Measurements from ENCODE around the gene LIMK1.

The LIMK1 gene

DNA sequence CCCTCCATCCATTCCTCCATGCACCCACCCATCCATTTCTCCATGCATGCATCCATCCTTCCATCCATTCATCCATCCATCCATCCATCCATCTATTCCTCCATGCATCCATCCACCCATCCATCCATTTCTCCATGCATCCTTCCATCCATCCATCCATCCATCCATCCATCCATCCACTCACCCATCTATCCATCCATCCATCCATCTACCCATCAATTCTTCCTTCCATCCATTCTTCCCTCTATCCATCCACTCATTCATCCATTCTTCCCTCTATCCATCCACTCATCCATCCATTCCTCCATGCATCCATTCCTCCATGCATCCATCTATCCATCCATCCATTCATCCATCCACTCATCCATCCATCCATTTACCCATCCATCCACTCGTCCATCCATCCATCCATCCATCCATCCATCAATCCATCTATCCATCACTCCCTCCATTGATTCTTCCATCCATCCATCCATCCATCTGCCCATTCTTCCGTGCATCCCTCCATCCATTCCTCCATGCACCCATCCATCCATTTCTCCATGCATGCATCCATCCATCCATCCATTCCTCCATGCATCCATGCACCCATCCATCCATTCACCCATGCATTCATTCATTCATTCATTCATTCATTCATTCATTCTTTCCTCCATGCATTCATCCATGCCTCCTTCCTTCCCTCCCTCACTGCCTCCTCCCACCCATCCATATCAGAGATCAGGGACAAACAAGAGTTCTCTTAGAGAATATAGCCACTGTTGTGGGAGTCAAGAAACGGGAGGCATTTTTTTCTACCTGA is 33.4 kb upstream of the LIMK1 start:
- Mint-ChIP-seq H3K27ac (no peak overlapping the region), H3K4me3 (no peak overlapping the region), H3K27me3 (peaks cover 3% of the 10 kb centered on the region), H3K9me3 (no peaks in the 10 kb centered on the region), H3K4me1 (ENCODE audit: low read depth) (no peaks in the 10 kb centered on the region), H3K36me3 (ENCODE audit: low read depth) (no peaks in the 10 kb centered on the region)
- intact Hi-C loops (cut with micrococcal nuclease) = no loop called here

DNA sequence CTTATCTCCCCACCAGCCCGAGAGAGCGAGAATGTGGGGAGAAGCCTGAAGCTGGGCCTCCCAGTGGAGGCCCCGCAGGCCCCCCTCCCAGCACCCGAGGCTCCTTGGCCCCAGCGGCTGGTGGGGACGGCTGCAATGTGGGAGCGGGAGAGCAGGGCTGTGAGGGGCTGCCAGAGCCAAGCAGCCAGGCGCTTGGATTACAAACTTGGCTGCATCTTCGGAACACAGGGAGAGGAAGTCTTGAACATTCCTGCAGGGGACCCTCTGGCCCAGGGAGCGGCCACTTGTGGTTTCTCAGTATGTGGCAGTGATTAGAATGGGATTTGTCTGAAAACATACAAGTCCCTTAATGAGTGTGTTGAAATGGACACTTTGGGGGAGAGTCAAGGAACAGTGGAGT is 32.4 kb upstream of the LIMK1 start:
- intact Hi-C loops (cut with micrococcal nuclease) = no loop called here
- peaks cover 3% of the 10 kb centered on the region for H3K27me3 Mint-ChIP-seq
- H3K9me3 Mint-ChIP-seq = no peaks in the 10 kb centered on the region
- no peak overlapping the region for H3K27ac Mint-ChIP-seq
- H3K4me3 Mint-ChIP-seq = no peak overlapping the region
- H3K4me1 Mint-ChIP-seq (ENCODE audit: low read depth) = no peaks in the 10 kb centered on the region
- H3K36me3 Mint-ChIP-seq (ENCODE audit: low read depth) = no peaks in the 10 kb centered on the region

DNA sequence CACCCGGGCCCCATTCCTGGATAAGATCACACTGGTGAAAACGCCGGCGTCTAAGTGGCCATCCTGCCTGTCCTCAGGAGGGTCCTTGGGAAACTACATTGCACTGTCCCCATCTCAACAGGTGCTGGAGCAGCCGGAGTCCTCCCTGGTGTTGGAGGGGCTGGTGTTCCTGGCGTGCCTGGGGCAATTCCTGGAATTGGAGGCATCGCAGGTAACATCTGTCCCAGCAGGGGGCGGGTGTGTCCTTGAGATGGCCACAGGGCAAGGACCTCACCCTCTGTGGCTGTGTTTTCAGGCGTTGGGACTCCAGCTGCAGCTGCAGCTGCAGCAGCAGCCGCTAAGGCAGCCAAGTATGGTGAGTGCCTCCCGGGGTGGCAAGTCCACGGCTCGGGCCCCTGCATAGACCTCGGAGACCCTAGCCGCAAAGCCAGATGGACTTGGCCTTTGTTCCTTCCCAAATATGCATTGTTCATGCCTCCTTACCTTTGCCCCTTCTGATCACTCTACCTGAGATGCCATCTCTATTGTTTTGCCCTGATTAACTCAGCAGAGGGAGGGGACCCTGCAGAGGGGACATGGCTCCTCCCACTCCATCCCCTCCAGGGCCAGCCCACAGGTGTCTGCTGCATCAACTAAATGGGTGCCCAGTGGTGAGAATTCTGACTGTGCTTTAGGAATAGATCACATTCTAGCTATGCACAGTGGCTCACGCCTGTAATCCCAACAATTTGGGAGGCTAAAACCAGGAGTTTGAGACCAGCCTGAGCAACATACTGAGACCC is 31.8 kb upstream of the LIMK1 start:
- peaks cover 3% of the 10 kb centered on the region for H3K27me3 Mint-ChIP-seq
- intact Hi-C loops (cut with micrococcal nuclease) = no loop called here
- no peak overlapping the region for H3K4me3 Mint-ChIP-seq
- H3K27ac Mint-ChIP-seq = no peak overlapping the region
- H3K9me3 Mint-ChIP-seq = no peaks in the 10 kb centered on the region
- H3K36me3 Mint-ChIP-seq (ENCODE audit: low read depth) = no peaks in the 10 kb centered on the region
- no peaks in the 10 kb centered on the region for H3K4me1 Mint-ChIP-seq (ENCODE audit: low read depth)

DNA sequence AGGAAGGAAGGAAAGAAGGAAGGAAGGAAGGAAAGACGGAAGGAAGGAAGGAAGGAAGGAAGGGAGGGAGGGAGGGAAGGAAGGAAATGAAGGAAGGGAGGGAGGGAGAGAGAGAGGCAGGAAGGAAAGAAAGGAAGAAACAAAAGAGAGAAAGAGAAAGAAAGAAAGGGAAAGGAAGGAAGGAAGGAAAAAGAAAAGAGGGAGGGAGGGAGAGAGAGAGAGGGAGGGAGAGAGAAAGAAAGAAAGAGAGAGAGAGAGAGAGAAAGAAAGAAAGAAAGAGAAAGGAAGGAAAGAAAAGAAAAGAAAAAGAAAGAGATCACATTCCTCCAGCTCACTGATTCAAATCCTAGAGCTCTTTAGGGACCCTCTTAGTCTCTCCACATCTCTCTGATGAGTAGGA is 31.0 kb upstream of the LIMK1 start:
- peaks cover 3% of the 10 kb centered on the region for H3K4me1 Mint-ChIP-seq (ENCODE audit: low read depth)
- H3K27ac Mint-ChIP-seq = no peak overlapping the region
- H3K9me3 Mint-ChIP-seq = peaks cover 1% of the 10 kb centered on the region
- peaks cover 3% of the 10 kb centered on the region for H3K27me3 Mint-ChIP-seq
- H3K4me3 Mint-ChIP-seq = no peak overlapping the region
- H3K36me3 Mint-ChIP-seq (ENCODE audit: low read depth) = no peaks in the 10 kb centered on the region
- intact Hi-C loops (cut with micrococcal nuclease) = no loop called here

DNA sequence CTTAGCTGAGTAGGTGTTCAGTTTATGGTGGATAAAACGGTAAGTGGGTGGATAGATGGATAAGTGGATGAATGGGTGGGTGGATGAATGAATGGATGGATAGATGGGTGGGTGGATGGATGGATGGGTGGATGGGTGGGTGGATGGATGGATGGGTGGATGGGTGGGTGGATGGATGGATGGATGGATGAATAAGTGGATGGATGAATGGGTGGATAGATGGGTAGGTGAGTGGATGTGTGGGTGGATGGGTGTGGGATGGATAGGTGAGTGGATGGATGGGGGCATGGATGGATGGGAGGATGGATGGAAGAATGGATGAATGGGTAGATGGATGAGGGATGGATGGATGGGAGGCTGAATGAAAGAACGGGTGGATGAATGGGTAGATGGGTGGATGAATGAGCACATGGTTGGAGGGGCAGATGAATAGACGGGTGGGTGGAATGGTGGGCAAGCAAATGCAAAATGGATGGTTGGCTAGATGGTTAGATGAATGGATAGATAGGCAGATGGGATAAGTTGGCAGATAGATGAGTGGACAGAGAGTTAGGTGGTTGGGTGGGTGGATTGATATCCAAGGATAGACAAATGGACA is 29.9 kb upstream of the LIMK1 start:
- Mint-ChIP-seq H3K36me3 (ENCODE audit: low read depth) (no peaks in the 10 kb centered on the region), H3K9me3 (peaks cover 11% of the 10 kb centered on the region), H3K4me1 (ENCODE audit: low read depth) (peaks cover 12% of the 10 kb centered on the region), H3K4me3 (no peak overlapping the region), H3K27me3 (peaks cover 3% of the 10 kb centered on the region), H3K27ac (no peak overlapping the region)
- intact Hi-C loops (cut with micrococcal nuclease) = no loop called here

DNA sequence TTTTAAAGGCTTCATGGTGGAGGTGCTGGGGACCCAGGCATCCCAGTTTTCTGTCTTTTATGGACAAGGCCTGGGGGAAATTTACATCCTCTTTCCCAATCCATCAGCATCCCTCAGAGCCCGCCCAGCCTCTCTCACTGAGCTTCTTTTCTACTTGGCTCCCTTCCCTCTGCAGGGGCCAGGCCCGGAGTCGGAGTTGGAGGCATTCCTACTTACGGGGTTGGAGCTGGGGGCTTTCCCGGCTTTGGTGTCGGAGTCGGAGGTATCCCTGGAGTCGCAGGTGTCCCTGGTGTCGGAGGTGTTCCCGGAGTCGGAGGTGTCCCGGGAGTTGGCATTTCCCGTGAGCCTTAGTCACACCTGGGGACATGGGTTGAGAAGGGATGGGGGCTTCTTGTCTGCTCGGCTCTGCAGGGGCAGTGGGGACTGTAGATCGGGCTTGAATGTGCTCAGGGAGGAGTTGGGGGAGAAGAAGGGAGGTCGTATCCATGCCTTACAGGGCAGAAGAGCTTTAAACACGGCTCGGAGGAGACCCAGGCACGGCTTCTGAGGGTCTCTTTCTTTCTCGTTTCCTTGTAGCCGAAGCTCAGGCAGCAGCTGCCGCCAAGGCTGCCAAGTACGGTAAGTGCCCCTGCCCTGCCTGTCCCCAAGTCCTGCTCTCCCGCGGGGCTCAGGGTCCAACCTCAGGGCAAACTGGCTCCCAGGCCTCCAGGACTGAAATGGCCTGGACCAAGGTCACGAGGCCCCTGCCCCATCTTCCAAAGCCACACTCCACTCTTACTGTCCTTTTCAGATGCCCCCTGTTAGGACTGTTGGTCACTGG is 27.3 kb upstream of the LIMK1 start:
- H3K9me3 Mint-ChIP-seq = peaks cover 11% of the 10 kb centered on the region
- H3K4me1 Mint-ChIP-seq (ENCODE audit: low read depth) = peaks cover 12% of the 10 kb centered on the region
- intact Hi-C loops (cut with micrococcal nuclease) = no loop called here
- H3K27me3 Mint-ChIP-seq = peaks cover 3% of the 10 kb centered on the region
- H3K4me3 Mint-ChIP-seq = no peak overlapping the region
- H3K27ac Mint-ChIP-seq = no peak overlapping the region
- no peaks in the 10 kb centered on the region for H3K36me3 Mint-ChIP-seq (ENCODE audit: low read depth)

DNA sequence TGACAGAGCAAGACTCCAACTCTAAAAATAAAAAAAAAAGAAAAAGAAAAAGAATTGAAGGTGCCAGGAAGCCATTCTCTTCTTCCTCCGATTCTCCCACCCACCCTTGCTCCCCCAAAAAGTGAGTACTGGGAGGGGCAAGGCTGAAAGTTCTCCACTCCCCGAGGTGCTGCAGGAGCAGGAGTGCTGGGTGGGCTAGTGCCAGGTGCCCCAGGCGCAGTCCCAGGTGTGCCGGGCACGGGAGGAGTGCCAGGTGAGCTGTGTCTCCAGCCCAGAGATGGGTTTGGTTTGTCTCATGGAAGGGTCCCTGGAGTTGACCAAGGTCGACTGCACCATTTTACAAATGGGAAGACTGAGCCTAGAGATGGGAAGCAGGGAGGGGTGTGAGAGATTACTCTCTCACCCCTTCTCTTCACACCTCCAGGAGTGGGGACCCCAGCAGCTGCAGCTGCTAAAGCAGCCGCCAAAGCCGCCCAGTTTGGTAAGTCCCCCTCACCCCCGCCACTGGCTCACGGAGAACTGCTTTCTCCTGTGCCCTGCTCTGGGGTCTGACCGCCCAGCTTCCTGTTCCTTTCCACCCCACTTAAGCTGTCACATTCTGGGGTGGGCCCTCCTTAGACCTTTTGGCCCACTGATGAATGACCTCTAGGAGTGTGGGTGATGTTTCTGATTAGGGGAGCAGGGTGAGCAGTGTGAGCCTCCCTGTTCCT is 26.2 kb upstream of the LIMK1 start:
- intact Hi-C loops (cut with micrococcal nuclease) = no loop called here
- peak overlapping the region; percentile 71 for H3K27ac Mint-ChIP-seq

DNA sequence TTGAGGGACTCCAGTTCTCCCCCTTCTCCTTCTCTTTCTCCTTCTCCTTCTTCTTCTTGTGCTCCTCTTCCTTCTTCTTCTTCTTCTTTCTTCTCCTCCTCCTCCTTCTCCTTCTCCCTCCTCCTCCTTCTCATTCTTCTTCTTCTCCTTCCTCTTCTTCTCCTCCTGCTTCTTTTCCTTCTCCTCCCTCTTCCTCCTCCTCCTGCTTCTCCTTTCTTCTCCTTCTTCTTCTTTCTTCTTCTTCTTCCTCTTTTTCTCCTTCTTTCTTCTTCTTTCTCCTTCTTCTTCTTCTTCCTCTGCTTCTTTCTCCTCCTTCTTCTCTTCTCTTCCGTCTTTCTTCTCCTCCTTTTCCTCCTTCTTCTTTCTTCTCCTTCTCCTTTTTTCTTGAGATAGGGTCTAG is 25.6 kb upstream of the LIMK1 start:
- Mint-ChIP-seq H3K4me1 (ENCODE audit: low read depth) (peaks cover 20% of the 10 kb centered on the region), H3K4me3 (no peak overlapping the region), H3K27me3 (peaks cover 3% of the 10 kb centered on the region), H3K27ac (peak overlapping the region; percentile 71), H3K9me3 (peaks cover 11% of the 10 kb centered on the region), H3K36me3 (ENCODE audit: low read depth) (no peaks in the 10 kb centered on the region)
- intact Hi-C loops (cut with micrococcal nuclease) = no loop called here

More for the DNA sequence above, 26.2 kb upstream of the LIMK1 start:
- no peaks in the 10 kb centered on the region for H3K36me3 Mint-ChIP-seq (ENCODE audit: low read depth)
- peaks cover 11% of the 10 kb centered on the region for H3K9me3 Mint-ChIP-seq
- peaks cover 18% of the 10 kb centered on the region for H3K4me1 Mint-ChIP-seq (ENCODE audit: low read depth)
- H3K4me3 Mint-ChIP-seq = no peak overlapping the region
- H3K27me3 Mint-ChIP-seq = peaks cover 3% of the 10 kb centered on the region

DNA sequence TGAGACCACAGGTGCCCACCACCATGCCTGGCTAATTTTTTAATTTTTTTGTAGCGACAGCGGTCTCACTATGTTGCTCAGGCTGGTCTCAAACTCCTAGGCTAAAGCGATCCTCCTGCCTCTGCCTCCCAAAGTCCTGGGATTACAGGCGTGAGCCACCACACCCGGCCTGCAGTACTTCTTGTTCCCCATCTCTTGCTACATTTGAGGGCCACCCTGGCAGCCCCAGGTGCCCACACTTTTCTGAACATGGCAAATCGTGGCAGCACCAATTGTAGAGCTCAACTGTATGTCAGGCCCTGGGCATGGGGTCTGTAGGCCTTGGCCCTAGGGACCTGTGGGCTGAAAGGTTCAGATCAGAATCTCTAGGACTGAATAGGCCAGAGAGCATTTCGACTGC is 25.1 kb upstream of the LIMK1 start:
- intact Hi-C loops (cut with micrococcal nuclease) = no loop called here
- H3K27ac Mint-ChIP-seq = peak overlapping the region; percentile 71
- H3K9me3 Mint-ChIP-seq = peaks cover 11% of the 10 kb centered on the region

DNA sequence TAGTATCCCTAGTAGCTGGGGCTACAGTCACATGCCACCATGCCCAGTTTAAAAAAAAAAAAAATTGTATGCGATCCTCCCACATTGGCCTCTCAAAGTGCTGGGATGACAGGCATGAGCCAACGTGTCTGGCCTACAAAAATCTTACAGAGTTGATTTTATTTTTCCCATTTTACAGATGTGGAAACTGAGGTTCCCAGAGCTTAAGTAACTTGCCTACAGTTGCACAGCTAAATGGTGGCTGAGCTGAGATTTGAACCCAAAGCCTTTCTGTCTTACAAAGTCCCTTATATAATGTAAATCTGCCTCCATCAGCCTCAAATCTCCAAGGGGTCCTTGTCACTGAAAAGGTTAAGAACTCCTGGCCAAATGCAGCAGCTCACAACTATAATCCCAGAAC is 24.6 kb upstream of the LIMK1 start:
- no peaks in the 10 kb centered on the region for H3K27me3 Mint-ChIP-seq
- intact Hi-C loops (cut with micrococcal nuclease) = no loop called here
- no peak overlapping the region for H3K27ac Mint-ChIP-seq
- no peaks in the 10 kb centered on the region for H3K36me3 Mint-ChIP-seq (ENCODE audit: low read depth)
- peaks cover 11% of the 10 kb centered on the region for H3K9me3 Mint-ChIP-seq
- H3K4me1 Mint-ChIP-seq (ENCODE audit: low read depth) = peaks cover 20% of the 10 kb centered on the region
- H3K4me3 Mint-ChIP-seq = no peak overlapping the region

More for the DNA sequence above, 25.1 kb upstream of the LIMK1 start:
- Mint-ChIP-seq H3K36me3 (ENCODE audit: low read depth) (no peaks in the 10 kb centered on the region), H3K4me1 (ENCODE audit: low read depth) (peaks cover 20% of the 10 kb centered on the region), H3K4me3 (no peak overlapping the region), H3K27me3 (peaks cover 3% of the 10 kb centered on the region)

DNA sequence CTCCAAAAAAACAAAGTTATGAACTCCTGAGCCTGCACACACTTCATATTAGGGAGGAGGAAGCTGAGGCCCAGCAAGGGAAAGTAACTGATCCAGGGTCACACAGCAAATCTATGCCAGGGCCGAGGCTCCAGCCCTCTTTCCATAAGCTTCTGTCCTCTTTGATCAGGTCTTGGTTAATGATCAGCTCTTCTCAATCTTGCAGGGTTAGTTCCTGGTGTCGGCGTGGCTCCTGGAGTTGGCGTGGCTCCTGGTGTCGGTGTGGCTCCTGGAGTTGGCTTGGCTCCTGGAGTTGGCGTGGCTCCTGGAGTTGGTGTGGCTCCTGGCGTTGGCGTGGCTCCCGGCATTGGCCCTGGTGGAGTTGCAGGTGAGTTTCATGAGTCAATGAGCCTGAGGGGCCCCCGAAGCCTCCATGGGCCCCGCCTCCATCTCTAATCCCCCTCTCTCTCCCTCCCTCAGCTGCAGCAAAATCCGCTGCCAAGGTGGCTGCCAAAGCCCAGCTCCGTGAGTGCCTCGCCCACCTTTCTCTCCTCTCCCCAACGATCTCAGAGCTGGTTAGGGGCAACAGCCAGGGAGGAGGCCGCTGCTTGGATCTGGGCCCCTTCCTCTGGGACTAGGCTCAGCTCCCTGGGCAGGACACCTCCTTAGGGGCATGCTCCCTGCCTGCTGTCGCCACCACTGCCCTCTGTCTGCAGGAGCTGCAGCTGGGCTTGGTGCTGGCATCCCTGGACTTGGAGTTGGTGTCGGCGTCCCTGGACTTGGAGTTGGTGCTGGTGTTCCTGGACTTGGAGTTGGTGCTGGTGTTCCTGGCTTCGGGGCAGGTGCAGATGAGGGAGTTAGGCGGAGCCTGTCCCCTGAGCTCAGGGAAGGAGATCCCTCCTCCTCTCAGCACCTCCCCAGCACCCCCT is 23.7 kb upstream of the LIMK1 start:
- intact Hi-C loops (cut with micrococcal nuclease) = no loop called here
- H3K36me3 Mint-ChIP-seq (ENCODE audit: low read depth) = no peaks in the 10 kb centered on the region
- peaks cover 11% of the 10 kb centered on the region for H3K9me3 Mint-ChIP-seq
- H3K27ac Mint-ChIP-seq = no peak overlapping the region
- H3K4me3 Mint-ChIP-seq = no peak overlapping the region
- H3K27me3 Mint-ChIP-seq = no peaks in the 10 kb centered on the region
- H3K4me1 Mint-ChIP-seq (ENCODE audit: low read depth) = peaks cover 20% of the 10 kb centered on the region

DNA sequence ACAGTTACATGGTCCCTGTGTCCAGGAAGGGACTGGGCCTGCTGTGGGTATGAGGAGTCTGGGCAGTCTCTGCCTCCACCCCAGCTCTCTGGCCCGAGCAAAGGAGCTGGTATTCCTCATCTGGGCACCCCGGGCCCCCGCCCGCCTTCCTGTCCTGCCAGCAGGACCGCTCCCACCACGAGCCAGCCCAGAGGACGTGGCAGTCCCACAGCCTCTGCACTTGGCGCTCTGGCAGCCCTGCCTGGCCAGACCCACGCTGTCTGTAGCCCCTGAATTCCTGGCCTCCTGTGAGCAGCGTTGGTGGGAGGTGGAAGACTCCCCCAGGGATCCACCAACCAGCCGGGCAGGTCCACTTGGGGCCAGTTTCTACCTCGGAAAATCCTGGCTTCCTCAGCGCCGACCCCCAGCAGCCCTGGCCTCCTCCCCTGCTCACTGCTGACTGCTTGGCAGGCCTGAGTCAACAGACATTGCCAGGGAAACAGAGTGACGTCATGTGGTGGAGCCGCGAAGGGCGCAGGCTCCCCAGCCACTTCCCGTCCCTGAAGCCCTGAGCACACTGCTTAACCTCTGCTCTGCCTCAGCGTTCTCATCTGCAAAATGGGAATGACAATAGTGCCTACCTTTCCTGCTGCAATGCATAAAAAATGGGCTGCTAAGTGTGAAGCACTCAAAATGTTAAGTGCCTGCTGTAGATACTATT is 21.6 kb upstream of the LIMK1 start:
- intact Hi-C loops (cut with micrococcal nuclease) = no loop called here
- H3K36me3 Mint-ChIP-seq (ENCODE audit: low read depth) = no peaks in the 10 kb centered on the region
- H3K27me3 Mint-ChIP-seq = no peaks in the 10 kb centered on the region
- peaks cover 20% of the 10 kb centered on the region for H3K4me1 Mint-ChIP-seq (ENCODE audit: low read depth)
- H3K9me3 Mint-ChIP-seq = peaks cover 11% of the 10 kb centered on the region
- H3K4me3 Mint-ChIP-seq = no peak overlapping the region
- H3K27ac Mint-ChIP-seq = peak overlapping the region; percentile 77

All from dendritic cell treated with granulocyte-macrophage colony-stimulating factor and Interleukin-4, amounts not matched to agents 40 ng/mL and 50 ng/mL, for 4 days (primary cell).